PC-9 (cell line): ENCODE data around the gene ERC1. TPM values are rescaled to one million over a fixed set of nuclear protein-coding genes. Genes with fewer than 3 reads are reported as not detected.

Source experiments
- BruUV-seq: library from RNA; stranded (reverse); fragments of 400-500 nt; replicated peaks from 2 replicates; lab custom pipeline; 2021; lab: Mats Ljungman, UMichigan
- CTCF ChIA-PET: fragments of 300-600 bp; sonication (Branson Sonifier 250); formaldehyde crosslinking; loops from one replicate; lab custom pipeline; 2022; ENCODE audit warnings: antibody characterized with exemption; lab: Charles Lee
- POLR2A ChIA-PET: fragments of 300-600 bp; sonication (Branson Sonifier 250); formaldehyde crosslinking; loops from one replicate; lab custom pipeline; 2022; ENCODE audit warnings: antibody characterized with exemption; ENCODE audit not compliant: unreplicated experiment; lab: Charles Lee
- DNase-seq, 2 experiments: peaks; one replicate each; pipeline versions ENCODE4 v3.0.0 to v3.0.0-alpha.2; 2015 to 2022; ENCODE audit warnings: mixed read lengths in 1 of 2
- H2AFZ ChIP-seq: fragments of 200-600 bp; sonication (generic); 2 replicates; pipeline ENCODE4 v1.8.1; 2017; ENCODE audit warnings: antibody characterized with exemption
- H3F3A ChIP-seq: fragments of 200-600 bp; sonication (generic); 2 replicates; pipeline ENCODE4 v1.8.1; 2017; ENCODE audit warnings: antibody characterized with exemption, mild to moderate bottlenecking, low read depth; ENCODE audit not compliant: insufficient read depth
- H3K27ac ChIP-seq: fragments of 200-600 bp; sonication (generic); 2 replicates; pipeline ENCODE4 v1.6.1; 2016; ENCODE audit warnings: mixed run types
- H3K27me3 ChIP-seq: fragments of 200-600 bp; sonication (generic); 2 replicates; pipeline ENCODE4 v1.6.1; 2016; ENCODE audit warnings: low read depth, mixed run types; ENCODE audit not compliant: insufficient read depth
- H3K36me3 ChIP-seq: fragments of 200-600 bp; sonication (generic); 2 replicates; pipeline ENCODE4 v1.6.1; 2016; ENCODE audit warnings: low read depth, mixed run types
- H3K4me1 ChIP-seq: fragments of 200-600 bp; sonication (generic); replicated peaks from 2 replicates; pipeline ENCODE4 v1.6.1; 2016; ENCODE audit warnings: mixed run types; ENCODE audit not compliant: insufficient read depth
- H3K4me2 ChIP-seq: fragments of 200-600 bp; sonication (generic); 2 replicates; pipeline ENCODE4 v1.6.1; 2017; ENCODE audit warnings: mixed run types
- H3K4me3 ChIP-seq: fragments of 200-600 bp; sonication (generic); 2 replicates; pipeline ENCODE4 v1.6.1; 2016; ENCODE audit warnings: mixed run types
- H3K79me2 ChIP-seq: fragments of 200-600 bp; sonication (generic); 2 replicates; pipeline ENCODE4 v1.6.1; 2017; ENCODE audit warnings: low read depth, mixed run types
- H3K9me2 ChIP-seq: fragments of 200-600 bp; sonication (generic); 2 replicates; pipeline ENCODE4 v1.8.1; 2017; ENCODE audit warnings: mild to moderate bottlenecking; ENCODE audit not compliant: insufficient read depth
- H3K9me3 ChIP-seq: fragments of 200-600 bp; sonication (generic); 2 replicates; pipeline ENCODE4 v1.8.1; 2016; ENCODE audit warnings: low read depth; ENCODE audit not compliant: insufficient read depth
- H4K20me1 ChIP-seq: fragments of 200-600 bp; sonication (generic); 2 replicates; pipeline ENCODE4 v1.8.1; 2017; ENCODE audit not compliant: insufficient read depth
- EZH2 ChIP-seq: fragments of 200-600 bp; sonication (generic); IDR thresholded peaks from 2 replicates; pipeline ENCODE4 v1.8.0; 2017; ENCODE audit warnings: antibody characterized with exemption, low read depth
- intact Hi-C: fragments of 100-400 bp; cut with micrococcal nuclease; formaldehyde crosslinking; loops from one replicate; pipeline ENCODE4 v1.10.0; 2022; ENCODE audit not compliant: unreplicated experiment
- total RNA-seq: library from RNA; stranded (reverse); gene quantifications from 2 replicates; pipeline ENCODE4 v1.2.3, GENCODE V29; 2021
- TF ChIP-seq, protein P1 (sequence below): fragments of 200-600 bp; sonication (generic); conservative IDR thresholded peaks from 2 replicates; pipeline ENCODE4 v1.6.1; 2017; ENCODE audit warnings: mixed run types, antibody characterized with exemption, mild to moderate bottlenecking, moderate library complexity

Gene ERC1
- total RNA-seq, 1 experiment from 2014 or later, result 52.0 TPM

GRCh38 chr12:1309613-1310012 is 318.6 kb downstream of the ERC1 start:
- ChIA-PET POLR2A (no interaction called here), CTCF (no interaction called here)
- no peak overlapping the region for H2AFZ ChIP-seq
- H3K27ac ChIP-seq, result no peak overlapping the region
- no peaks in the 10 kb centered on the region for H3K79me2 ChIP-seq
- no TSS peak for BruUV-seq
- no peak overlapping the region for H3K4me3 ChIP-seq
- no peak overlapping the region for H3K4me2 ChIP-seq
- H3K9me3 ChIP-seq, result no peaks in the 10 kb centered on the region
- no peaks in the 10 kb centered on the region for H3K27me3 ChIP-seq
- H3K4me1 ChIP-seq, result no peaks in the 10 kb centered on the region
- no peak for DNase-seq
- no peaks in the 10 kb centered on the region for H3K36me3 ChIP-seq
- no peaks in the 10 kb centered on the region for H4K20me1 ChIP-seq
- TF ChIP-seq, protein P1, sequence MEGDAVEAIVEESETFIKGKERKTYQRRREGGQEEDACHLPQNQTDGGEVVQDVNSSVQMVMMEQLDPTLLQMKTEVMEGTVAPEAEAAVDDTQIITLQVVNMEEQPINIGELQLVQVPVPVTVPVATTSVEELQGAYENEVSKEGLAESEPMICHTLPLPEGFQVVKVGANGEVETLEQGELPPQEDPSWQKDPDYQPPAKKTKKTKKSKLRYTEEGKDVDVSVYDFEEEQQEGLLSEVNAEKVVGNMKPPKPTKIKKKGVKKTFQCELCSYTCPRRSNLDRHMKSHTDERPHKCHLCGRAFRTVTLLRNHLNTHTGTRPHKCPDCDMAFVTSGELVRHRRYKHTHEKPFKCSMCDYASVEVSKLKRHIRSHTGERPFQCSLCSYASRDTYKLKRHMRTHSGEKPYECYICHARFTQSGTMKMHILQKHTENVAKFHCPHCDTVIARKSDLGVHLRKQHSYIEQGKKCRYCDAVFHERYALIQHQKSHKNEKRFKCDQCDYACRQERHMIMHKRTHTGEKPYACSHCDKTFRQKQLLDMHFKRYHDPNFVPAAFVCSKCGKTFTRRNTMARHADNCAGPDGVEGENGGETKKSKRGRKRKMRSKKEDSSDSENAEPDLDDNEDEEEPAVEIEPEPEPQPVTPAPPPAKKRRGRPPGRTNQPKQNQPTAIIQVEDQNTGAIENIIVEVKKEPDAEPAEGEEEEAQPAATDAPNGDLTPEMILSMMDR, result no peak
- TF ChIP-seq EZH2, result no peak
- H3F3A ChIP-seq, result no peaks in the 10 kb centered on the region
- intact Hi-C loops, result no loop called here
- H3K9me2 ChIP-seq, result no peaks in the 10 kb centered on the region

DNA sequence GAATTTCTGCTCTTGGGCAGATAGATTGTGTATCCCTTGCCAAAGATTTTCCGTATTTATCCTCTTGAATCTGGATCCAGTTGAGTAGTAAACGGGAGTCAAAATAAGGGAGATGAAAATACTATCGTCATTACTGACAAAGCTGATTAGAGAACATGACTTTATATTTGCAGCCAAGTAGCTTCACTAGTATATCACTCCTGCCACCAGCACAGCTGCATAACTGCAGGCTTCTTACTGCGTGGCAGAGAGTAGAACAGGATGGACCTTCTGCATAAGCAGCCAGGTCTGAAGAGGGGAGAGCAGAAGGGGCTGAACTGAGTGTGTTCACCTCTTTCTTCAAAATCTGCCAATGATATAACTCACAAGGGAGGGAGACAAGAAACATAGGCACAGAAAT is 319.6 kb downstream of the ERC1 start:
- no peak overlapping the region for H3K4me2 ChIP-seq
- intact Hi-C loops, result no loop called here
- no peak overlapping the region for H2AFZ ChIP-seq
- H3K79me2 ChIP-seq, result no peaks in the 10 kb centered on the region
- H3K9me3 ChIP-seq, result no peaks in the 10 kb centered on the region
- no peak overlapping the region for H3K27ac ChIP-seq
- no peaks in the 10 kb centered on the region for H4K20me1 ChIP-seq
- TF ChIP-seq, protein P1, result no peak
- TF ChIP-seq EZH2, result no peak
- no peaks in the 10 kb centered on the region for H3K36me3 ChIP-seq
- no peaks in the 10 kb centered on the region for H3F3A ChIP-seq
- POLR2A ChIA-PET, result no interaction called here
- no peaks in the 10 kb centered on the region for H3K27me3 ChIP-seq
- H3K9me2 ChIP-seq, result no peaks in the 10 kb centered on the region
- H3K4me3 ChIP-seq, result no peak overlapping the region
- no peaks in the 10 kb centered on the region for H3K4me1 ChIP-seq
- CTCF ChIA-PET, result no interaction called here
- DNase-seq, result no peak
- BruUV-seq, result no TSS peak

GRCh38 chr12:1311145-1311544 is 320.1 kb downstream of the ERC1 start:
- H2AFZ ChIP-seq, result no peak overlapping the region
- no peak overlapping the region for H3K4me2 ChIP-seq
- H3K79me2 ChIP-seq, result no peaks in the 10 kb centered on the region
- no peaks in the 10 kb centered on the region for H4K20me1 ChIP-seq
- H3K36me3 ChIP-seq, result no peaks in the 10 kb centered on the region
- DNase-seq, result no peak
- H3K9me3 ChIP-seq, result no peaks in the 10 kb centered on the region
- no TSS peak for BruUV-seq
- intact Hi-C loops, result no loop called here
- H3K4me3 ChIP-seq, result no peak overlapping the region
- H3F3A ChIP-seq, result no peaks in the 10 kb centered on the region
- no peak overlapping the region for H3K27ac ChIP-seq
- no peaks in the 10 kb centered on the region for H3K9me2 ChIP-seq
- no peaks in the 10 kb centered on the region for H3K4me1 ChIP-seq
- ChIA-PET CTCF (no interaction called here), POLR2A (no interaction called here)
- H3K27me3 ChIP-seq, result no peaks in the 10 kb centered on the region
- no peak for TF ChIP-seq EZH2
- TF ChIP-seq, protein P1, result no peak
